Stimulated activated CD8-positive, alpha-beta memory T cell treated with anti-CD3 and anti-CD28 coated beads, Interleukin-15, amount 100 ng/mL, for 1 hour (primary cell): Measurements from ENCODE around the gene USP44.
"Not testable (repeated sequence)": the region's sequence is repeated elsewhere in the genome, so short reads cannot be mapped to it uniquely, and the experiment has no call there.

ENCODE experiments used
- DNase-seq: peaks from one replicate; pipeline ENCODE4 v3.0.0-alpha.2; 2020; ENCODE audit warnings: low read depth

USP44 gene

DNA sequence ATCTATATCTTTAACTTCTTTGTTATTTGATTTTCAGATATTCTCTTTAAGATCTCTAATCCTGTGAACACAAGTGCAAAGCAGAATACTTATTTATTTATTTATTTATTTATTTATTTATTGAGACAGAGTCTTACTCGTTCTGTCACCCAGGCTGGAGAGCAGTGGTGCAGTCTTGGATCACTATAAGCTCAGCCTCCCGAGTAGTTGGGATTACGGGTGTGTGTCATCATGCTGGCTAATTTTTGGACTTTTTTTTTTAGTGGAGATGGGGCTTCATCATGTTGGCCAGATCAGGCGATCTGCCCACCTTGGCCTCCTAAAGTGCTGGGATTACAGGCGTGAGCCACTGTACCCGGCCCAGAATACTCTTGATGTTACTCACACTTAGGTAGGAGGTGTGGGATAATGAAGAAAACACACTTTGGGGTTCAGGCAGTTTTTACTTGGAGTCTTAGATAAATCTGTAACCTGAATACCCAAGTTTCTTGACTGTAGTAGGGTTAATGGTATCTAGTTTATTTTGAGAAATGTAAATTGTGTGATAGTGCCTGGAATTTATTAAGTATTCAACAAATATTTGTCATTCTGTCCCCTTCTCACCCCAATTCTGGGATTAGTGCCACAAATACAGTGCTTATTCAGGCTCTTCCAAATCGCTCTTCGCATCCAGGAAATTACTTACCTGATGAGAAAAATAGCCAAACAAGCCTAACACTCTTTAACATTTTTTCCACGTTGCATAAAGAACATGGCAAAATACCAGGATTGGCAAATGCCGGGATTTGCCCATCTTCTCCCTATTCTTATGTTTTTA is 44.4 kb downstream of the USP44 start:
- DNase-seq, result no peak

DNA sequence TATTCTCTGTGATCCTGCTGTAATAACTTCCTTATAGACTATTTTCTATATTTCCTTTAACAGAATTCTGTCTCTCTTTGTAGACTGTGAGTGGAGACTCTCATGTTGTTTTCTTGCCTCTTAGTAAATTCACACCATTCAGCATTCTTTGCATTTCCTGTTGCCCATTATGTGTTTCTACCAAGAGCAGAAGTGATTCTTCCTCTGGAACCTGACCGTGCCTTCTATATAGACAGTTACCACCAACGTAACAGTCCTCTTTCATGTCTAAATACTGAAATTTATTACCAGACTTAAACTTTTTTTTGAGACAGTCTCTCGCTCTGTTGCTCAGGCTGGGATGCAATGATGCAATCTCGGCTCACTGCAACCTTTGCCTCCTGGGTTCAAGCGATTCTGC is 46.2 kb downstream of the USP44 start:
- DNase-seq, result no peak

GRCh38 chr12:95504140-95504539 is 47.1 kb downstream of the USP44 start:
- DNase-seq, result no peak

GRCh38 chr12:95499772-95500171 is 51.5 kb downstream of the USP44 start:
- no peak for DNase-seq

DNA sequence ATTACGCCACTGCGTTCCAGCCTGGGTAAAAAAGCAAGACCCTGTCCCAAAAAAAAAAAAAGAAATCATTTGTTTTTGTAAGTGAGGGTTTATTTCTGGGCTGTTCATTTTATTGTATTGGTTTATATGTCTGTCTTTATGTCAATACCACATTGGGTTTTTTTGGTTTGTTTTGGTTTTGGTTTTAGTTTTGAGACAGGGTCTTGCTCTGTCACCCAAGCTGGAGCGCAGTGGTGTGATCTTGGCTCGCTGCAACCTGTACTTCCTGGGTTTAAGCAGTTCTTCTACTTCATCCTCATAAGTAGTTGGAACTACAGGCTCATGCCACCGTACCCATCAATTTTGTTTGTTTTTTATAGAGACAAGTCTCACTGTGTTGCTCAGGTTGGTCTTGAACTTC is 52.3 kb downstream of the USP44 start:
- DNase-seq, result no peak

DNA sequence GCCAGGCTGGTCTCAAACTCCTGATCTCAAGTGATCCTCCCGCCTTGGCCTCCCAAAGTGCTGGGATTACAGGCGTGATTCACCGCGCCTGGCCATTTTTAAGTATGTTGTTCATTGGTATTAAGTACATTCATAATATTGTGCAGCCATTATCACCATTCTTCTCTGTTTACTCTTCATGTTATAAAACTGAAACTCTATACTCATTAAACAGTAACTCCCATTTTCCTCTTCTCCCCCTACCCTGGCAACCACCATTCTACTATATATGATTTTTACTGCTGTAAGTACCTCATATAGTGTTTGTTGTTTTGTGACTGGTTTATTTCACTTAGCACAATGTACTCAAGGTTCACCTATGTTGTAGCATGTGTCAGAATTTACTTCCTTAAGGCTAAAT is 54.2 kb downstream of the USP44 start:
- DNase-seq, result no peak

- no peak for DNase-seq
Measured at GRCh38 chr12:95495433-95495832, 55.8 kb downstream of the USP44 start.

DNA sequence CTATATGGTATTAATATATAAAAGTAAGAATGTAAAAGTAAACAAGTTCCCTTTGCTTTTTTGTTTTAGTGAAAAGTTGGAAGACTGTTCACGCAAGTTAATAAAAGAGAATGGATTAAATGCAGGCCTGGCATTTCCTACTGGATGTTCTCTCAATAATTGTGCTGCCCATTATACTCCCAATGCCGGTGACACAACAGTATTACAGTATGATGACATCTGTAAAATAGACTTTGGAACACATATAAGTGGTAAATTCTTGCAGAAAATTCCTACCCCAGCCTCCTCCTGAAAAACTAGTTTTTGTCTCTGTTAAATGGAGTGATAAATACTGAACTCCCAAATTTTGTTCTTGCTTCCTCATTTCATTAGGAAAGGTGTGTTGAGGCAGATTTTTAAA is 56.4 kb downstream of the USP44 start:
- DNase-seq, result no peak

DNA sequence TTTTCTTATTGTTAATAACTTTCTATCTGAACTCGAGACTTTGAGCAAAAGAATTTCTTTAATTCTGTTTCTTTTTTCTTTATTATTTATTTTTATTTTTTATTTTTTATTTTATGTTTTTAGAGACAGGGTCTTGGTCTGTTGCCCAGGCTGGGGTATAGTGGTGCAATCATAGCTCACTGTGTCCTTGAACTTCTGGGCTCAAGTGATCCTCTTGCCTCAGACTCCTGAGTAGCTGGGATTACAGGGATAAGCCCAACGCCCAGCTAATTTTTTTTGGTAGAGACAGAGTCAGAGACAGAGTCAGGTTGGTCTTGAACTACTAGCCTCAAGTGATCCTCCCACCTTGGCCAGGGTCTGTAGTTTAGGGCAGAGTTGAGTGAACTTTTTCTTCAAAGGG is 58.8 kb downstream of the USP44 start:
- no peak for DNase-seq

DNA sequence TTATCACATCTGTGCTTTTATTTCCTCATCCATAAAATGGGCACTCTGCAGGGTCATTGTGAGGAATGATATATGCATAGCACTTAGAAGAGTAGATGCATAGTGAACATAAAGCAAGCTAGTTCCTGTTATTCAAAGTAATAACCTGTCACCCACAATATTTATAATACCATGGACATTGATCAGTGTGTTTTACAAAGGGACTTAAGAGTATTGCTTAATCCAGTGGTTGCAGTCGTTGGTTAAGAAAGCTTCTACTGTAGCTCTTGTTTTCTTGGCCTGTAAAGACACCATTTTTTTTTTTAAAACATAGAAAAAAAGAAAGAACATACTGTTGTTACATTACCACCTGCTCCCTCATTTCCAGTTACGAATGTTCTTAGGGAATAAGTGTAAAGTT is 64.3 kb downstream of the USP44 start:
- DNase-seq, result no peak

DNA sequence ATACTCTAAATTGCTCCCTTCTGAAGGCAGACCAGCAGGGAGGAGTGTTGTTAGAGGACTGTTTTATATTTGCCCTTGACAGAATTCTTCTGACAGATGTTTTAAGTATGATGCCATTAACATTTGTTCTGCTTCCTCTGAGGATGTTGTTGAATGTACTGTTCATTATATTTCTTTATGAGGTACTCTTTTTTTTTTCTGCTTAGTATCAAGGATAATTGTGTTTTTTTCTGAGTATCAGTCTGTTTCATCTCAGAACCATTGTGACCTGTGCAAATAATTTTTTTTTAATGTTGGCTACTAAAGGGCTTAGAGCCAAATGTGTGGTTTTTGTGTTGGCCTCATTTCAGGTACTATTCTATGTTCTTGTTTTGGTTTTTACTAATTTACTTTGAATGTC is 66.8 kb downstream of the USP44 start:
- no peak for DNase-seq

DNA sequence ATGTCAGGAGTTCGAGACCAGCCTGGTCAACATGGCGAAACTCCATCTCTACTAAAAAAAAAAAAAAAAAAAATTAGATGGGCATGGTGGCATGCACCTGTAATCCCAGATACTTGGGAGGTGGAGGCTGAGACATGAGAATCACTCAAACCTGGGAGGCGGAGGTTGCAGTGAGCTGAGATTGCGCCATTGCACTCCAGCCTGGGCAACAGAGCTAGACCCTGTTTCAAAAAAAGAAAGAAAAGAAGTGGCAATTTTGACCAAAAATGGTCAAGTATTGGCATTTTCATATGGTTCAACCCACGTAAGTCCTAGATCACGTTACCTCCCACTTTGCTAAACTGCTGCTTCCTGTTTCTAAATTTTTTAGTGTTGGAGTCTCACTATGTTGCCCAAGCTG is 68.7 kb downstream of the USP44 start:
- not testable (repeated sequence) for DNase-seq

- DNase-seq, result no peak
Measured at GRCh38 chr12:95481888-95482287, 69.4 kb downstream of the USP44 start.

DNA sequence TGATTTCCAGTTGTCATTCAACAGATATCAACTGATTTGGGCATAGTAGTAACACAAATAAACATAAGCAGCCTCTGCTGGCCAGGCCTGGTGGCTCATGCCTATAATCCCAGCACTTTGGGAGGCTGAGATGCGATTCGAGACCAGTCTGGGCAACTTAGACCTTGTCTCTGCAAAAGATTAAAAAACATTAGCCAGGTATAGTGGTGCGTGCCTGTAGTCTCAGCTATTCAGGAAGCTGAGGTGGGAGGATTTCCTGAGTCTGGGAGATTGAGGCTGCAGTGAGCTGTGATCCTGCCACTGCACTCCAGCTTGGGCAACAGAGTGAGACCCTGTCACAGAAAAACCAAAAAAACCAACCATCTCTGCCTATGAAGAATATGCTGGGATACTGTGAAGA is 70.2 kb downstream of the USP44 start:
- DNase-seq, result no peak

GRCh38 chr12:95480230-95480629 is 71.0 kb downstream of the USP44 start:
- DNase-seq, result no peak

DNA sequence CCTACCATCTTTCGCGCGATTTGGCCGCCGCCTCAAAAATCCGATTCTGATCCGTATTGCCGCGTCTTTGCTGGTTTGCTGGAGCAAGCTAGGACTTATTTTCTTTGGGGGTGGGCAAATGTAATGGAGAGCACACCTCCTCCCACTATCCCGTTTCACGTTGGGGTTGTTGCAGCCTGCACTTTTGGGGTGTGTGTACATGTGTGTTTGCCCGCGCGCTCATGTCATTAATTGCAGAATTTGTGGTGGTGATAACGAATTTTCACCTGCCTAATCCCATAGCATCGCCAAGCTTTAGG is 76.7 kb downstream of the USP44 start:
- DNase-seq, result no peak

DNA sequence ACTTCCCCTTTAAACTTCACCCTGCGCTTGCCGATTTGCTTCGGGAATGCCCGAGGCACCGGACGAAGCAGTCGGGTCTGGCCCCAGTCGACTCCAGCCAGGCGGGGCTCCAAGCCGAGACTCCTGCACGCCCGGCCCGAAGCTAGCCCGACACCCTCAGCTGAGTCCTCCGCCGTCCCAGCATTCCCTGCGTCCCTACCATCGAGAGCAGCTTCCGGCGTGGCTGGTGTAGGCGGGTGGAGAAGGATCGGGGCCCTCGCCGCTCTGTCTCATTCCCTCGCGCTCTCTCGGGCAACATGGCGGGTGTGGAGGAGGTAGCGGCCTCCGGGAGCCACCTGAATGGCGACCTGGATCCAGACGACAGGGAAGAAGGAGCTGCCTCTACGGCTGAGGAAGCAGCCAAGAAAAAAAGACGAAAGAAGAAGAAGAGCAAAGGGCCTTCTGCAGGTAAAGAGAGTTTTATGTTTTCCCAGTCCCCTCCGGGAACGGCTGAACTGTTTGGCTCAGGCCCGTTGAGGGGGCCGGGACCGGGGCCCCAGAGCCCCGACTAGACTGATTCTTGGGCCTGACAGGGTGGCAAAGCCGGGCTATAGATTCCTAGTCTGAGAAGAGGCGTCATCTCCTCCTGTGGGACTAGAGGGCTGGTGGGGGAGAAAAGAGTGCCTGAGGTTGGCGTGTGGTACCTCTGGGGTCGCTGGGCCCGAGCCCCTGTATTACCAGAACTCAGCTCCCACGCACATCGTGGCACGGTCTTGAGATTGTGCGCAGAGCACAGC is 77.2 kb downstream of the USP44 start, which contains the start of gene METAP2:
Gene METAP2, plus strand, starts transcription at position 269 of the 776 bp plus-strand sequence. Its CDS starts 28 bp downstream, at position 297.
- DNase-seq, result peak; percentile 79

DNA sequence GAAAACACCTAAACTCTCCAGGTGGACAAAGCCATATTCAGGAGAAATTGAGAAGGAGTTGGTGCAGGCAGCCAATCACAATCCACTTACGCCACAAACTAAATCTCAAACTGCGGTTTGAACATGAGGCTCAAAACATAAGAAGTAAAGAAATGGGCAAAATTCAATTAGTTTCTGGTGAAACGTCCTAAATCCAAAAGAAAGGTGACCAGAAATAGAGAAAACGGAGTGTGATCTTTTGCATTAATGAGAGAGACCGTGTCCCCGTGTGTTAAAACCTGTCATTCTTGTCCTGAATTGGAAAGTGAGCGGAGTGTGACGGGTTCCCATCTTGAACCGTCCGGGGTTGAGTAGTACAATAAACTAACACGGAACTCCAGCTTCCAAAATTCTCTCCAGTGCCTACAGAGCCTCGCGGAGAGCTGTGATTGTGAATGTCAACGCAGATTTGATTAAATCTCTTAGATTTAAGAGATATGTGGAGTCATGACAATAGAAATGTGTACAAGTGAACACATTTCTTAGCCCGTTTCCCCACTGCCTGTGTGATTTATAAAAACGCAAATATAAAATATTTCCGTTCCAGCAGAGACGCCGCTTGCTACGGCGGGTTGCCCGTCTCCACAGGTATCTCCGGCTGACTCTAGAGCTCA is 77.9 kb downstream of the USP44 start:
- no peak for DNase-seq

DNA sequence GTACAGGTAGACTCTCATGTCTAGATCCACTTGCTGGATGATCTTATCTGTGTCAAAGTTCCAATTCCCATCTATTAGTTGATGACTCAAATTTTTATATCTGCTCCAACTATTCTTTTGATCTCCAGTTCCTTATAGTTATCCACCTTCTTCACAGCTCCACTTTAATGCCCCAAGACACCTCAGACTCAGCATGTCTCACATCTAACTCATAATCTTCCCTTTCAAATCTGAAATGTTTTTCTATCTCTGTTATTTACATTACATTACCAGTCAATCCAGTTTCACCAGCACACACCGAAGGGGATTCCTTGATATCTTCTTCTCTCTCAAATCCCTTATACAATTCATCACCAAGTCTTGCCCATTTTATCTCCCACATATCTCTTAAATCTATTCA is 81.0 kb downstream of the USP44 start:
- no peak for DNase-seq
